Right cardiac atrium (tissue), 5 donors: ENCODE results near the gene VPS45. TPM values are rescaled to one million over a fixed set of nuclear protein-coding genes. Genes with fewer than 3 reads are reported as not detected.

Experiments
- ATAC-seq, 2 donors: fragments of 200-7000 bp; cut with Tn5 transposase; one replicate each; pipeline versions ENCODE4 v1.8.0 to v1.9.1; 2020; ENCODE audit warnings: moderate library complexity in 2 of 2, mild to moderate bottlenecking in 1 of 2
- DNase-seq, 3 donors: peaks; one replicate each; pipeline ENCODE4 v3.0.0-alpha.2; 2020
- H3K27ac ChIP-seq: one replicate; pipeline ENCODE4 v1.5.1; 2013; ENCODE audit warnings: mild to moderate bottlenecking, low read length, control low read depth, moderate library complexity
- H3K27me3 ChIP-seq: one replicate; pipeline ENCODE4 v1.6.1; 2013; ENCODE audit not compliant: control insufficient read depth, insufficient read depth
- H3K4me1 ChIP-seq: one replicate; pipeline ENCODE4 v1.6.1; 2013; ENCODE audit warnings: low read length; ENCODE audit not compliant: control insufficient read depth, insufficient read depth
- H3K4me3 ChIP-seq: one replicate; pipeline ENCODE4 v1.5.1; 2013; ENCODE audit warnings: low read length, control low read depth
- H3K9me3 ChIP-seq: one replicate; pipeline ENCODE4 v1.6.1; 2013; ENCODE audit warnings: low read length; ENCODE audit not compliant: control insufficient read depth
- WGBS: extraction: QIAGEN DNeasy Blood & Tissue Kit; methylation state at CpG from one replicate; pipeline ENCODE4 v1.1.7; 2013; 5-methylcytosine and 5-hydroxymethylcytosine counted together
- intact Hi-C, 4 donors: fragments of 100-400 bp; cut with DNase I; formaldehyde crosslinking; loops; one replicate each; pipeline versions ENCODE4 v1.11.0 to v1.14.0; 2022 to 2023
- polyA plus RNA-seq: library from polyadenylated mRNA; stranded (reverse); fragments of 200-250 nt; gene quantifications from one replicate; pipeline ENCODE4 v1.2.3, GENCODE V29; 2013
- total RNA-seq, 4 donors: library from RNA; stranded (reverse); fragmentation: NEBNext Ultra II Directional; extraction: Animal tissue kit (Norgen Biotek cat#: 25700); gene quantifications; one replicate each; pipeline ENCODE4 v1.2.1, GENCODE V29; 2021
- donor health status: healthy with polysubstance abuse.
- donor health status: DM: no; HTN: yes; CAD: no.
- donor health status: DM: no; HTN: no; CAD: no.
- donor health status: DM: no; HTN: yes; CAD: no; lungs with severe emphysema.
- donor health status: DM: yes; HTN: yes; CAD: no.

The VPS45 gene
- total and polyA plus RNA-seq, 5 donors: 40.0 to 54.3 (median 47.3) TPM

DNA sequence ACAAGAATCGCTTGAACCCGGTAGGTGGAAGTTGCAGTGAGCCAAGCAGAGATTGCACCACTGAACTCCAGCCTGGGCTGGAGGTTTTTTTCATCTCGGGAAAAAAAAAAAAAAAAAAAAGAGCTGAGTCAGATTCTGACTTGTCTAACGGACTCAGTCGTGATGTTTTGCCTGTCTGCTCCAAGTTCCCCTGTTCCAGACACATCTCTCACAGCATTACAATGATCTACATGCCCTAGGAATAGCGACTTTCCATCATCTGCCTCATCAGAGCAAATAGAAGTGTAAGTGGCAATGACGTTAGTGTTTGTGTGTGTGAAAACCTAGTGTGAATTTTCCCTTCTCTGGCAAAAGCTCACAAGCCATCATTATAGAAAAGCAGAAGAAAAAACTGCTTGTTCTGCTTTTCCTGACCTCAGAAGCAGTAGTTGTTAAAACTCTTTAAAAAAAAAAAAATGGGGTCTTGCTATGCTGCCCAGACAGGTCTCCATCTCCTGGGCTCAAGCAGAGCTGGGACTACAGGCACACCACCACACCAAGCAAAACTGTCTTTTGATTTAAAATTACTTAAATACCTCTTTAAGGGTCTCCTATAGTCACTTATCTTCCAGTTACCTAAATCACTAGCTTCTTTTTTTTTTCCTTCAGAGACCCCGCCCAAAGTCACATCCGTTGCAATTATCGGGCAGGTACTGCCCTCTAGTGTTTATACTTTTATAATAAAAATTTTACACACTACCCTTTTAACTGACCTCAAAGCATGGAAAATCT lies 119.4 kb downstream of the VPS45 start:
- no peaks in the 10 kb centered on the region for H3K27me3 ChIP-seq
- intact Hi-C loops: loop anchor here in 1 of 4 donors (5.0 kb wide), 1 partner anchor 115 kb away; no protein-coding TSS in a partner anchor
- no peaks in the 10 kb centered on the region for H3K4me1 ChIP-seq
- DNase-seq (peak in 1 of 3 donors; percentile 59), ATAC-seq (peak; percentile 63 to 77)
- H3K4me3 ChIP-seq: no peak overlapping the region
- 29% methylated on average over 10 of the region's 10 CpGs for WGBS
- no peak overlapping the region for H3K27ac ChIP-seq
- H3K9me3 ChIP-seq: peaks cover 3% of the 10 kb centered on the region

DNA sequence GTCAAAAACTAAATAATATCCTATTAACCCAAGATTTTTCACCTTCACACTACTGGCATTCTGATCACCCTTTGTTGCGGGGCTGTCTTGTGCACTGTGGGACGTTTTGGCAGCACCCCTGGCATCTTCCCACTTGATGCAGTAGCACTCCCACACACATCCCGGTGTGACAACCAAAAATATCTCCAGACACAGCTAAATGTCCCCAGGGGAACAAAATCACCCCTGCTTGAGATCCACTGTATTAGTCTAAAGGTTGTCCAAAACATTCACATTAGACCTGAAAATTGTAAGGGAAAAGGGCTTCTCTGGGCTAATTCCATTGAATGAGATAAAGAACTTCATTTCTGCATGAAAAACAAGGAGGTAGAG lies 120.0 kb downstream of the VPS45 start:
- intact Hi-C loops: loop anchor here in 1 of 4 donors (5.0 kb wide), 1 partner anchor 115 kb away; no protein-coding TSS in a partner anchor
- no peak overlapping the region for H3K4me3 ChIP-seq
- peak; percentile 51 to 64 for ATAC-seq
- H3K27ac ChIP-seq: no peak overlapping the region
- no peaks in the 10 kb centered on the region for H3K4me1 ChIP-seq
- DNase-seq: no peak
- 6% methylated on average over 3 of the region's 3 CpGs for WGBS
- peaks cover 3% of the 10 kb centered on the region for H3K9me3 ChIP-seq
- no peaks in the 10 kb centered on the region for H3K27me3 ChIP-seq

DNA sequence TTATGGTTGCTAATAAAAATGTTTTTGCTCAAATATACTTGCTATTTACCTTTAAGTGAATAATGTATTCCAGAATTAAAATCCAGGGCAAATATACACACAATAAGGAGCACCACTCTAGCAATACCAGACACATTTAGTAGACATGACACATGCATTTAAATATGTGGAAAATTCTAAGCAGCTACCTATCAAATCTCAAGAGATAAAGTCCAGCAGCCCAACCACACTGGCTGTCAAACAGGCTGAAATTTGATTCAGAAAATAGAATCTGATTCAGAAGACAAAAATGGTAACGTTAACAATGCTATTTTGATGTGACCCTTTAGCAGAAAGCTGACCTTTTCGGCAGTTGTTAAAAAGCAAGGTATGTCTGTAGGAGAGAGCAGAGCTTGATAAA lies 124.4 kb downstream of the VPS45 start:
- ATAC-seq (peak; percentile 65 to 66), DNase-seq (no peak)
- H3K27me3 ChIP-seq: no peaks in the 10 kb centered on the region
- no peaks in the 10 kb centered on the region for H3K4me1 ChIP-seq
- no peak overlapping the region for H3K4me3 ChIP-seq
- WGBS: 34% methylated on average over 2 of the region's 2 CpGs
- peak overlapping the region; percentile 67 for H3K27ac ChIP-seq
- H3K9me3 ChIP-seq: peaks cover 3% of the 10 kb centered on the region
- intact Hi-C loops: no loop called here

DNA sequence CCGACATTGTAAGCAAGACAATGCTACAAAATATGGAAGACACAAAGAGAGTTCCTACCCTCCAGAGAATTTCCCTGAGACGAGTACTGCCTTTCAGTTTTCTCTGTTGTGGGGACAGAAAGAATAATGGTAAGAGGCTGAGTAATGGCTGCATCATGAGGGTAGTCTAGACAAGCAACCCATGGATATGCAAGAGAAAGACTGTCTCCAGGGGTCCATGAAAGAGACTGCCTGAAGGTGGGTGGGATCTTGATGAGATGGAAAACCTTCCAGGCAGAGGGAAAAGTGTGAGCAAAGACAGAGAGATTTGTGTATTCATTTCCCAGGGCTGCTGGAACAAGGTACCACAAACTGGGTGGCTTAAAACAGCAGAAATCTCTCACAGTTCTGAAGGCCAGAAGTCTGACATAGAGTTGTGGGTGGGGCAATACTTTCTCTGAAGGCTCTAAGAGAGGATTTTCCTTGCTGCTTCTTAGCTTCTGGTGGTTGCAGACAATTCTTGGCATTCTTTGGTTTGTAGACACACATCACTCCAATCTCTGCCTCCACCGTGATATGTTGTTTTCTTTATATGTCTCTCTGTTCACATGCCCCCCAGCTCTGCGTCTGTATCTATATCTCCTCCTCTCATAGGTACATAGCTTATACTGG lies 126.9 kb downstream of the VPS45 start:
- DNase-seq (no peak), ATAC-seq (no peak)
- Histone ChIP-seq H3K27me3 (no peaks in the 10 kb centered on the region), H3K27ac (no peak overlapping the region), H3K9me3 (peaks cover 3% of the 10 kb centered on the region), H3K4me3 (no peak overlapping the region), H3K4me1 (no peaks in the 10 kb centered on the region)
- 81% methylated on average over 4 of the region's 4 CpGs for WGBS
- intact Hi-C loops: no loop called here

Other genes starting within 250 kb of the VPS45 start
- 10 to 100 TPM; 13.0 to 23.8 (median 19.4) TPM for gene BOLA1, start 168.2 kb upstream of the VPS45 start, total RNA-seq
- 40.2 TPM for gene BOLA1, start 168.2 kb upstream of the VPS45 start, polyA plus RNA-seq
- 1 to 10 TPM; 1.2 to 2.8 (median 1.6) TPM for gene SV2A, start 149.9 kb upstream of the VPS45 start, total RNA-seq
- 1.0 TPM for gene SV2A, start 149.9 kb upstream of the VPS45 start, polyA plus RNA-seq
- 10 to 100 TPM; 26.1 to 30.8 (median 29.5) TPM for gene SF3B4, start 140.0 kb upstream of the VPS45 start, total RNA-seq
- gene SF3B4, start 140.0 kb upstream of the VPS45 start, polyA plus RNA-seq: 17.8 TPM
- gene MTMR11, start 130.9 kb upstream of the VPS45 start, total RNA-seq: 10 to 100 TPM in 1 of 4 donors, 1 to 10 TPM in 3; 7.1 to 14.9 (median 9.1) TPM
- 3.1 TPM for gene MTMR11, start 130.9 kb upstream of the VPS45 start, polyA plus RNA-seq
- gene OTUD7B, start 57.0 kb upstream of the VPS45 start, total RNA-seq: 10 to 100 TPM; 23.3 to 27.2 (median 26.5) TPM
- gene OTUD7B, start 57.0 kb upstream of the VPS45 start, polyA plus RNA-seq: 9.6 TPM
- gene PLEKHO1, start 82.1 kb downstream of the VPS45 start, total RNA-seq: 10 to 100 TPM; 28.9 to 51.4 (median 34.4) TPM
- 73.2 TPM for gene PLEKHO1, start 82.1 kb downstream of the VPS45 start, polyA plus RNA-seq
- 10 to 100 TPM; 27.7 to 36.3 (median 29.7) TPM for gene ANP32E, start 168.3 kb downstream of the VPS45 start, total RNA-seq
- gene ANP32E, start 168.3 kb downstream of the VPS45 start, polyA plus RNA-seq: 23.7 TPM
- 10 to 100 TPM in 3 of 4 donors, 1 to 10 TPM in 1; 6.9 to 22.6 (median 16.3) TPM for gene CA14, start 190.0 kb downstream of the VPS45 start, total RNA-seq
- gene CA14, start 190.0 kb downstream of the VPS45 start, polyA plus RNA-seq: 28.3 TPM
- 10 to 100 TPM; 71.3 to 84.2 (median 73.4) TPM for gene APH1A, start 201.2 kb downstream of the VPS45 start, total RNA-seq
- gene APH1A, start 201.2 kb downstream of the VPS45 start, polyA plus RNA-seq: 80.0 TPM
- gene C1orf54, start 205.0 kb downstream of the VPS45 start, total RNA-seq: 10 to 100 TPM; 10.4 to 12.0 (median 10.6) TPM
- 15.6 TPM for gene C1orf54, start 205.0 kb downstream of the VPS45 start, polyA plus RNA-seq
- 10 to 100 TPM in 3 of 4 donors, 1 to 10 TPM in 1; 5.5 to 20.4 (median 11.4) TPM for gene CIART, start 214.8 kb downstream of the VPS45 start, total RNA-seq
- 14.1 TPM for gene CIART, start 214.8 kb downstream of the VPS45 start, polyA plus RNA-seq
- 10 to 100 TPM; 64.5 to 81.4 (median 72.6) TPM for gene MRPS21, start 226.1 kb downstream of the VPS45 start, total RNA-seq
- 110 TPM for gene MRPS21, start 226.1 kb downstream of the VPS45 start, polyA plus RNA-seq